Breast epithelium (tissue), 4 donors: ENCODE measurements around the gene MAP7. TPM values are rescaled to one million over a fixed set of nuclear protein-coding genes. Genes with fewer than 3 reads are reported as not detected.
"Not testable (repeated sequence)": the region's sequence is repeated elsewhere in the genome, so short reads cannot be mapped to it uniquely, and the experiment has no call there.

ENCODE experiments used
- DNase-seq, 2 donors: peaks; one replicate each; pipeline ENCODE4 v3.0.0-alpha.2; 2019; ENCODE audit warnings: low spot score in 2 of 2
- H3K27ac ChIP-seq, 2 donors: fragments of 200-600 bp; sonication (generic) in 1 of 2; one replicate each; pipeline ENCODE4 v1.5.1; 2016 to 2019; ENCODE audit warnings: mild to moderate bottlenecking in 1 of 2
- H3K27me3 ChIP-seq, 2 donors: fragments of 200-600 bp; sonication (generic) in 1 of 2; one replicate each; pipeline versions ENCODE4 v1.5.1 to v1.6.0; 2017 to 2019; ENCODE audit warnings: control low read depth in 1 of 2, mild to moderate bottlenecking in 1 of 2
- H3K36me3 ChIP-seq: fragments of 200-600 bp; one replicate; pipeline ENCODE4 v1.5.1; 2019
- H3K4me1 ChIP-seq, 2 donors: fragments of 200-600 bp; sonication (generic); one replicate each; pipeline ENCODE4 v1.5.1; 2016 to 2019; ENCODE audit warnings: control low read depth in 1 of 2
- H3K4me3 ChIP-seq, 3 donors: fragments of 200-600 bp; sonication (generic); 1 replicate in 2 of 3; 2 replicates in 1 of 3; pipeline ENCODE4 v1.5.1; 2016 to 2019; ENCODE audit warnings: mild to moderate bottlenecking in 3 of 3, moderate library complexity in 2 of 3
- H3K9me3 ChIP-seq, 2 donors: fragments of 200-600 bp; sonication (generic) in 1 of 2; one replicate each; pipeline ENCODE4 v1.5.1; 2016 to 2019; ENCODE audit warnings: control low read depth in 1 of 2
- CTCF ChIP-seq, 3 donors: fragments of 450-650 bp; IDR thresholded peaks; one replicate each; pipeline ENCODE4 v1.5.1; 2016 to 2017; ENCODE audit warnings: antibody characterized with exemption in 3 of 3, mild to moderate bottlenecking in 3 of 3, moderate library complexity in 3 of 3
- POLR2A ChIP-seq: fragments of 450-650 bp; IDR thresholded peaks from one replicate; pipeline ENCODE4 v1.6.1; 2016; ENCODE audit warnings: antibody characterized with exemption, mild to moderate bottlenecking, moderate library complexity
- POLR2AphosphoS5 ChIP-seq, 3 donors: sonication (generic); formaldehyde crosslinking; IDR thresholded peaks; one replicate each; pipeline ENCODE4 v1.6.1; 2017; ENCODE audit warnings: antibody characterized with exemption in 3 of 3
- intact Hi-C: fragments of 100-400 bp; cut with DNase I; formaldehyde crosslinking; loops from one replicate; pipeline ENCODE4 v1.15.1; 2023; ENCODE audit warnings: low total_unique reads
- total RNA-seq, 3 donors: library from RNA; depleted of rRNA; stranded (reverse); fragments of >200 nt; gene quantifications; one replicate each; pipeline ENCODE4 v1.1.0, GENCODE V29; 2016

Gene MAP7
- total RNA-seq, 3 donors from 2014 or later: 14.2 to 42.4 (median 16.4) TPM

- no peak for TF ChIP-seq CTCF (IDR thresholded peaks at IDR 0.05)
- no peak for TF ChIP-seq POLR2A
- no peak for TF ChIP-seq POLR2AphosphoS5 (IDR thresholded peaks at IDR 0.05)
- intact Hi-C loops: no loop called here
- H3K27ac ChIP-seq: no peak overlapping the region
These were observed 151.8 kb downstream of the MAP7 start for GRCh38 chr6:136398453-136398852.

GRCh38 chr6:136396908-136397307, 153.3 kb downstream of the MAP7 start:
- no peaks in the 10 kb centered on the region for H3K36me3 ChIP-seq
- TF ChIP-seq POLR2A: no peak
- TF ChIP-seq POLR2AphosphoS5 (IDR thresholded peaks at IDR 0.05): no peak
- no peak for TF ChIP-seq CTCF (IDR thresholded peaks at IDR 0.05)
- H3K4me1 ChIP-seq: no peaks in the 10 kb centered on the region
- no peaks in the 10 kb centered on the region for H3K9me3 ChIP-seq
- no peaks in the 10 kb centered on the region for H3K27me3 ChIP-seq
- H3K27ac ChIP-seq: no peak overlapping the region
- H3K4me3 ChIP-seq: no peak overlapping the region
- no peak for DNase-seq
- intact Hi-C loops: no loop called here

More at GRCh38 chr6:136398453-136398852, 151.8 kb downstream of the MAP7 start:
- no peak for DNase-seq
- Histone ChIP-seq H3K27me3 (no peaks in the 10 kb centered on the region), H3K9me3 (no peaks in the 10 kb centered on the region), H3K4me3 (no peak overlapping the region), H3K4me1 (peaks cover 0 to under 1% of the 10 kb centered on the region in 2 donors), H3K36me3 (no peaks in the 10 kb centered on the region)

- H3K4me1 ChIP-seq, DNase-seq, H3K36me3 ChIP-seq, H3K9me3 ChIP-seq, H3K4me3 ChIP-seq, H3K27ac ChIP-seq, H3K27me3 ChIP-seq, intact Hi-C loops: not testable (repeated sequence)
These were observed 159.3 kb downstream of the MAP7 start for GRCh38 chr6:136390959-136391358.

- Histone ChIP-seq H3K4me3 (no peak overlapping the region), H3K36me3 (no peaks in the 10 kb centered on the region), H3K27ac (no peak overlapping the region), H3K9me3 (no peaks in the 10 kb centered on the region), H3K27me3 (no peaks in the 10 kb centered on the region), H3K4me1 (no peaks in the 10 kb centered on the region)
- no peak for DNase-seq
- intact Hi-C loops: no loop called here
- TF ChIP-seq POLR2A: no peak
- TF ChIP-seq CTCF (IDR thresholded peaks at IDR 0.05): no peak
- TF ChIP-seq POLR2AphosphoS5 (IDR thresholded peaks at IDR 0.05): no peak
These were observed 162.9 kb downstream of the MAP7 start for GRCh38 chr6:136387316-136387715.

GRCh38 chr6:136383268-136383937, 166.8 kb downstream of the MAP7 start:
- H3K27ac ChIP-seq: no peak overlapping the region
- no peak overlapping the region for H3K4me3 ChIP-seq
- TF ChIP-seq CTCF (IDR thresholded peaks at IDR 0.05) (no peak), POLR2A (no peak), POLR2AphosphoS5 (IDR thresholded peaks at IDR 0.05) (no peak)
- no peak for DNase-seq
- H3K36me3 ChIP-seq: no peaks in the 10 kb centered on the region
- H3K9me3 ChIP-seq: no peaks in the 10 kb centered on the region
- no peaks in the 10 kb centered on the region for H3K4me1 ChIP-seq
- H3K27me3 ChIP-seq: no peaks in the 10 kb centered on the region
- intact Hi-C loops: no loop called here
